Keratinocyte (primary cell): ENCODE data around the gene SYMPK. TPM values are rescaled to one million over a fixed set of nuclear protein-coding genes. Genes with fewer than 3 reads are reported as not detected.

Source experiments
- DNase-seq: peaks from one replicate; pipeline ENCODE4 v3.0.0-alpha.2; 2011; ENCODE audit warnings: low read depth, missing footprints, low spot score
- FAIRE-seq: peaks from 2 replicates; lab custom pipeline; 2011; peaks lifted over from hg19 to GRCh38; lab: Jason Lieb, UNC
- H2AFZ ChIP-seq: 2 replicates; pipeline ENCODE4 v1.6.0; 2012; ENCODE audit warnings: low read length, control low read depth, inconsistent platforms; ENCODE audit not compliant: control insufficient read depth
- H3K27ac ChIP-seq: 2 replicates; pipeline ENCODE4 v1.5.1; 2011; ENCODE audit warnings: low read length; ENCODE audit not compliant: control insufficient read depth, insufficient read depth
- H3K27me3 ChIP-seq: 3 replicates; pipeline ENCODE4 v1.6.0; 2011; ENCODE audit warnings: low read length; ENCODE audit not compliant: control insufficient read depth, insufficient read depth; ENCODE audit errors: extremely low read depth
- H3K36me3 ChIP-seq, 2 experiments: 2 replicates in 1 of 2; 3 replicates in 1 of 2; pipeline ENCODE4 v1.5.1; 2011; ENCODE audit warnings: low read length in 2 of 2, mild to moderate bottlenecking in 1 of 2; ENCODE audit not compliant: control insufficient read depth in 2 of 2, insufficient read depth in 2 of 2; ENCODE audit errors: extremely low read depth in 1 of 2
- H3K4me1 ChIP-seq: 3 replicates; pipeline ENCODE4 v1.5.1; 2011; ENCODE audit warnings: low read length; ENCODE audit not compliant: control insufficient read depth, insufficient read depth; ENCODE audit errors: extremely low read depth
- H3K4me2 ChIP-seq: 3 replicates; pipeline ENCODE4 v1.6.0; 2011; ENCODE audit warnings: low read depth, low read length; ENCODE audit not compliant: control insufficient read depth, insufficient read depth; ENCODE audit errors: extremely low read depth
- H3K4me3 ChIP-seq, 3 experiments: fragments of 200-600 bp in 1 of 3; sonication (generic) in 1 of 3; 2 replicates in 2 of 3; 3 replicates in 1 of 3; pipeline ENCODE4 v1.5.1; 2011 to 2016; ENCODE audit warnings: low read length in 3 of 3, mild to moderate bottlenecking in 3 of 3, control low read depth in 2 of 3, inconsistent platforms in 1 of 3, low read depth in 1 of 3, mixed read lengths in 1 of 3, mixed run types in 1 of 3, moderate library complexity in 1 of 3; ENCODE audit not compliant: control insufficient read depth in 2 of 3, insufficient read depth in 2 of 3; ENCODE audit errors: extremely low read depth in 1 of 3
- H3K79me2 ChIP-seq: 2 replicates; pipeline ENCODE4 v1.6.0; 2012; ENCODE audit warnings: low read length; ENCODE audit not compliant: control insufficient read depth, insufficient read depth
- H3K9ac ChIP-seq: 3 replicates; pipeline ENCODE4 v1.6.0; 2011; ENCODE audit warnings: low read length; ENCODE audit not compliant: control insufficient read depth, insufficient read depth; ENCODE audit errors: extremely low read depth
- H3K9me1 ChIP-seq: 3 replicates; pipeline ENCODE4 v1.6.0; 2011; ENCODE audit warnings: low read length; ENCODE audit not compliant: control insufficient read depth, insufficient read depth; ENCODE audit errors: extremely low read depth
- H3K9me3 ChIP-seq: 2 replicates; pipeline ENCODE4 v1.5.1; 2012; ENCODE audit warnings: low read depth, low read length; ENCODE audit not compliant: control insufficient read depth
- H4K20me1 ChIP-seq: 3 replicates; pipeline ENCODE4 v1.6.0; 2011; ENCODE audit warnings: low read length; ENCODE audit not compliant: control insufficient read depth, insufficient read depth; ENCODE audit errors: extremely low read depth
- EZH2 ChIP-seq: IDR thresholded peaks from one replicate; pipeline ENCODE4 v1.6.1; 2012; ENCODE audit warnings: inconsistent platforms, mild to moderate bottlenecking, low read length, moderate library complexity
- dilution Hi-C: fragments of 300-500 bp; cut with MboI; formaldehyde crosslinking; loops from one replicate; pipeline ENCODE4 v1.7.0; 2020; ENCODE audit warnings: low sequenced_read_pairs; ENCODE audit not compliant: extremely low pct_ligation_motif_present
- polyA plus RNA-seq, 5 experiments: library from polyadenylated mRNA; depleted of rRNA in 3 of 5; stranded (reverse) in 3 of 5; stranded (forward) in 1 of 5; unstranded in 1 of 5; fragments of >200 nt; gene quantifications; 1 replicate in 1 of 5; 2 replicates in 3 of 5; 3 replicates in 1 of 5; pipeline versions ENCODE4 v1.2.1 to v1.2.3, GENCODE V29; 2011 to 2012; ENCODE audit warnings: missing spikeins in 2 of 5, low read depth in 1 of 5, low replicate concordance in 1 of 5
- TF ChIP-seq, protein P1 (sequence below), 3 experiments: IDR thresholded peaks in 1 of 3; conservative IDR thresholded peaks in 1 of 3; optimal IDR thresholded peaks in 1 of 3; 2 replicates in 2 of 3; 3 replicates in 1 of 3; pipeline versions ENCODE3 to v1.5.1; 2011; ENCODE audit warnings: low read length in 3 of 3, mild to moderate bottlenecking in 3 of 3, moderate library complexity in 2 of 3, control low read depth in 1 of 3, inconsistent platforms in 1 of 3; ENCODE audit not compliant: insufficient read depth in 2 of 3; ENCODE audit errors: extremely low read depth in 1 of 3

The SYMPK gene
- polyA plus RNA-seq, 1 donor (not counting 4 experiments of a cell fraction or from before 2014, with no cell fraction given): 56.0 TPM

GRCh38 chr19:45905011-45905410 is 42.1 kb upstream of the SYMPK start:
- no peaks in the 10 kb centered on the region for H3K27me3 ChIP-seq
- no peak overlapping the region for H3K4me2 ChIP-seq
- H3K9ac ChIP-seq: no peak overlapping the region
- peaks cover 6% of the 10 kb centered on the region for H3K4me1 ChIP-seq
- H3K36me3 ChIP-seq: peaks cover 0 to 4% of the 10 kb centered on the region in 2 experiments
- no peak overlapping the region for H3K27ac ChIP-seq
- DNase-seq: no peak
- no peaks in the 10 kb centered on the region for H4K20me1 ChIP-seq
- no peaks in the 10 kb centered on the region for H3K9me1 ChIP-seq
- no peak for FAIRE-seq
- no peak for TF ChIP-seq EZH2
- TF ChIP-seq, protein P1, sequence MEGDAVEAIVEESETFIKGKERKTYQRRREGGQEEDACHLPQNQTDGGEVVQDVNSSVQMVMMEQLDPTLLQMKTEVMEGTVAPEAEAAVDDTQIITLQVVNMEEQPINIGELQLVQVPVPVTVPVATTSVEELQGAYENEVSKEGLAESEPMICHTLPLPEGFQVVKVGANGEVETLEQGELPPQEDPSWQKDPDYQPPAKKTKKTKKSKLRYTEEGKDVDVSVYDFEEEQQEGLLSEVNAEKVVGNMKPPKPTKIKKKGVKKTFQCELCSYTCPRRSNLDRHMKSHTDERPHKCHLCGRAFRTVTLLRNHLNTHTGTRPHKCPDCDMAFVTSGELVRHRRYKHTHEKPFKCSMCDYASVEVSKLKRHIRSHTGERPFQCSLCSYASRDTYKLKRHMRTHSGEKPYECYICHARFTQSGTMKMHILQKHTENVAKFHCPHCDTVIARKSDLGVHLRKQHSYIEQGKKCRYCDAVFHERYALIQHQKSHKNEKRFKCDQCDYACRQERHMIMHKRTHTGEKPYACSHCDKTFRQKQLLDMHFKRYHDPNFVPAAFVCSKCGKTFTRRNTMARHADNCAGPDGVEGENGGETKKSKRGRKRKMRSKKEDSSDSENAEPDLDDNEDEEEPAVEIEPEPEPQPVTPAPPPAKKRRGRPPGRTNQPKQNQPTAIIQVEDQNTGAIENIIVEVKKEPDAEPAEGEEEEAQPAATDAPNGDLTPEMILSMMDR (optimal IDR thresholded peaks at IDR 0.05 in 1 of 3, IDR thresholded peaks at IDR 0.05 in 1 of 3, conservative IDR thresholded peaks at IDR 0.05 in 1 of 3; ENCODE audit: extremely low read depth in 1 of 3, insufficient read depth in 2 of 3, low read length in 3 of 3): no peak
- H3K4me3 ChIP-seq: no peak overlapping the region
- dilution Hi-C loops: no loop called here
- H2AFZ ChIP-seq: no peak overlapping the region
- no peaks in the 10 kb centered on the region for H3K79me2 ChIP-seq
- no peaks in the 10 kb centered on the region for H3K9me3 ChIP-seq

DNA sequence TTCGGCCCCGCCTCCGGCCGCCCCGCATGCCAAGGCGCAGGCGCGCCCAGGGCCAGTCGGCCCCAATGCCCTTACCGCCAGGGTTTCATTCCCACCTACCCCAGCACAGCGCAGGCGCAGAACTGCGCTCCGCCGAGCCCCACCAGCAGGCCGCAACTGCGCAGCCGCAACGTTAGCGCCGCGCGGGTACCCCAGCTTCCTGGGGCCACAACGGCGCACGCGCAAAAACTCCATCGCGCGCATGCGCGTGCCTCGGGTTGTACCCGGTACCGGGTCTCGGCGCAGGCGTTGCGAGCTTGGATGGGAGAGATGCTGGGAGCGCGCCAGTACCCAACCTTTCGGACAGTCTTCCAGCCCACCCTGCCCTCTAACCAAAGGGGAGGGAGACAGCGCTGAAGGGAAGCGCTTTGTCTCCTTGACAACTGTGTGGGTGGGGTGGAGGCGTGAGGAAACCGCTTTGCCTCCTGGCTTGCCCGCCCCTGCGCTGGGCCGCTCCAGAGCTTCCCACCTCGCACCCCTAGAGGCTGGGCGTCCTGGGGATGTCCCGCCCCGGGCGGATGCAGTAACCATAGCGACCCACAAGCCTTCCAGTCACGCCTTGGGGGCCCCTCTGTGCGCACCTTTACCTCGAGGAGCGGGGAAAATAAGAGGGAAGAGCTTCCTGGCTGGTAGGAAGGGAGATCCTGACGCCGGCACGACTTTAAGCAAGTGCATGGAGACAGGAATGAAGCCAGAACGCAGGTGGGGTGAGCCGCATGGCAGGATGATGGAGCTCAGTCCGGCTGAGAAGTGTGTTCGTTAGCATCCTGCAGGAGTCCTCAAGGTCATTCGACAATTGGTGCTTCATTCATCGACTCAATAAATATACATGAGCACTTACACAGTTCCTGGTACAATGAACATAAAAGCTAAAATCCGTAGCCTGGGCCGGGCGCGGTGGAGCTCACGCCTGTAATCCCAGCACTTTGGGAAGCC is 40.0 kb upstream of the SYMPK start:
- peak overlapping the region; percentile 81 for H3K4me2 ChIP-seq
- H3K27ac ChIP-seq: peak overlapping the region; percentile 10
- peaks cover 2% of the 10 kb centered on the region for H3K79me2 ChIP-seq
- H4K20me1 ChIP-seq: no peaks in the 10 kb centered on the region
- H2AFZ ChIP-seq: peak overlapping the region; percentile 96
- peak; percentile 85 for DNase-seq
- H3K9me3 ChIP-seq: no peaks in the 10 kb centered on the region
- FAIRE-seq: peak; percentile 63
- H3K4me1 ChIP-seq: peaks cover 6% of the 10 kb centered on the region
- peak overlapping the region; percentile 43 for H3K9ac ChIP-seq
- peaks cover 6 to 7% of the 10 kb centered on the region in 2 experiments for H3K36me3 ChIP-seq
- TF ChIP-seq, protein P1 (optimal IDR thresholded peaks at IDR 0.05 in 1 of 3, IDR thresholded peaks at IDR 0.05 in 1 of 3, conservative IDR thresholded peaks at IDR 0.05 in 1 of 3; ENCODE audit: extremely low read depth in 1 of 3, insufficient read depth in 2 of 3, low read length in 3 of 3): no peak
- no peak for TF ChIP-seq EZH2
- no peaks in the 10 kb centered on the region for H3K9me1 ChIP-seq
- H3K4me3 ChIP-seq: peak overlapping the region; percentile 71 to 81 (median 79)
- no peaks in the 10 kb centered on the region for H3K27me3 ChIP-seq
- dilution Hi-C loops: no loop called here
